ENCODE data around the gene PRPF6.
A peak's percentile ranks its signal among the peaks of the same experiment; 100 is the strongest.

PRPF6 gene

DNA sequence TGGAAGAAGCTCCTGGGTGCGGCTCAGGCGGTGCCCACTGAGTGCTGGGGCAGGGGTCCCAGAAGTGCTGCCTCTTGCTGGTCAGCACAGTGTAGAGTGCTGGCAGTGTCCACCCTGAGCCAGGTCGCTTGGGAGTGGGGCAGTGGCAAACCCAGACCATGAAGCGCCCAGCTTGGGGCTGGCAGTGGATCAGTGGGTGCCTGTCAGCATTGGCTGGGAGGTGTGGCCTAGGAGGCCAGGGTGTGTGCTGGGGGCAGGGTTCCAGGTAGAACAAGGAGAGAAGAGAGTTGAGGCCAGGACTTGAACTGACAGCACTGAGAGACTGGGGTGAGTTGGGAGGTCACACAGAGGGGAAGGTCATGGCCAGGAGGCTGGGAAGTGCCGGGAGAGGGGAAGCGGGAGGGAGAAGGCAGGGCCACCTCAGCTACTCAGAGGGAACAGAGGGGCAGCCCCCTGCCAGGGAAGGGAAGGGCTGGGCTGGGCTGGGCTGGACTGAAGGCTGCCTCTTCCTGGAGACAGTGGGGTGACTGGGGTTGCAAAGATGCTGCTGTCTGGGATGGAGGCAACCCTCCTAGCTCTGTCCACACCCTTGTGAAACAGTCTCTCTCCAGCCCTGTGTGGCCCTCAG, 86.2 kb downstream of the PRPF6 start:
- TF ChIP-seq CTCF (IDR thresholded peaks at IDR 0.05; ENCODE audit: low read depth, low read length, missing control alignments) = no peak
- no peak overlapping the region for H3K4me3 ChIP-seq (ENCODE audit: low read depth, low read length)
- in situ Hi-C loops (cut with HindIII; ENCODE audit: low sequenced_read_pairs) = no loop called here
- no peak for DNase-seq (ENCODE audit: low read depth)

DNA sequence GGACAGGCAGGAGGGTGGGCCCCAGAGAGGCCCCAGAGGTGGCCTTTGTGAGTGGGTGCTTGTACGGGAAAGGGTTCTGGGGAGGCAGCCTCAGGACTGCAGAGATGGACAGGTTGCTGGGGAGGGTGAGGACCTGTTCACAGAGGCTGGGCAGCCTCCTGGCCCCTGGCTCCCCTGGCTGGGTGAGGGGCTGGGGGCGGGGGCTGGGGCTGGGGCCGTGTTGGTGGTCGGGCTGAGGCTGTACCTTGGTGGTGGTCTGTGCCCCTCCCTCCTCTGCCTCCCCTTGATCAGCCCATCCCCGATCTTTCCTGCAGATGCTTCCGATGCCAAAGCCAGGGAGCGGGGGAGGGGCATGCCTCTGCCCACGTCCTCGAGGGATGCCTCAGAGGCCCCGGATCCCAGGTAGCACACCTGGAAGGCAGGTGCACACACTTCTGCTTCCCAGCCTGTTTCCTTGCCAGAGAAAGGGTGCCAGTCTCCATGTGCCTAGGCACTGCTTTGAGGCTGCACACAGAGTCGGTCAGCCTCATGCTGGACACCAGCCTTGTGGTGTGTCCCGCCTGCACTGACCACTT, 86.9 kb downstream of the PRPF6 start:
- in situ Hi-C loops (cut with HindIII; ENCODE audit: low sequenced_read_pairs) = no loop called here
- DNase-seq (ENCODE audit: low read depth) = no peak
- no peak for TF ChIP-seq CTCF (IDR thresholded peaks at IDR 0.05; ENCODE audit: low read depth, low read length, missing control alignments)
- no peak overlapping the region for H3K4me3 ChIP-seq (ENCODE audit: low read depth, low read length)

GRCh38 chr20:64068386-64069208, 87.7 kb downstream of the PRPF6 start:
- no peak overlapping the region for H3K4me3 ChIP-seq (ENCODE audit: low read depth, low read length)
- in situ Hi-C loops (cut with HindIII; ENCODE audit: low sequenced_read_pairs) = no loop called here

GRCh38 chr20:64069209-64069613, 88.3 kb downstream of the PRPF6 start:
- DNase-seq (ENCODE audit: low read depth) = no peak
- in situ Hi-C loops (cut with HindIII; ENCODE audit: low sequenced_read_pairs) = no loop called here
- no peak overlapping the region for H3K4me3 ChIP-seq (ENCODE audit: low read depth, low read length)
- no peak for TF ChIP-seq CTCF (IDR thresholded peaks at IDR 0.05; ENCODE audit: low read depth, low read length, missing control alignments)

More at GRCh38 chr20:64068386-64069208, 87.7 kb downstream of the PRPF6 start:
- no peak for DNase-seq (ENCODE audit: low read depth)
- TF ChIP-seq CTCF (IDR thresholded peaks at IDR 0.05; ENCODE audit: low read depth, low read length, missing control alignments) = no peak

DNA sequence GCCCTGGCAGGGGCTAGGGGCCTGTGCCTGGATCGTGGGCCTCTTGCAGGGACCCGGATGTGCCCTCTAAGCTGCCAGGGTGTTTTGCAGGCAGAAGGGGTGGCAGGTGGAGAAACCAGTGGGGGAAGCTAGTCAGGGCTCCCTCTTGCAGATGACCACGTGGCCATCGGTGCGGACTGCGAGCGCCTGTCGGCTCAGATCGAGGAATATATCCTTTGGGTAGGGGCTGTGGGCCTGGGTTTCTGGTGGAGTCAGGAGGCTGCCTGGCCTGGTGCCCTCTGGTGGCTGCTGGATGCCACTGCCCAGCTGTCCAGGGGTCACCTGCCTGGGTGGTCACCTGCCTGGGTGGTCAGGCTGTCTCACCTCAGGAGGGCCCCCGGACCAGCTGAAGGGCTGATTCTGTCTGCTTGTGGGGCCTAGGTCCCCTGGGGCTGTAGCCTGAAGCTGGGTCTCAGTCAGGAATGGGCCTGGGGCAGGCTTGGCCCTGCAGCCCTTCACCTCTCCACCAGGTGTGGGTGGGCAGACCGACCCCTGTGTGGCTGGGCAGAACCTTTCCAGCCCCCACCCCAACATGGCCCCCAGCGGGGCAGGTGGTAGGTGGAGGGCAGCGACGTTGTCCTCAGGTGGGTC, 88.8 kb downstream of the PRPF6 start:
- in situ Hi-C loops (cut with HindIII; ENCODE audit: low sequenced_read_pairs) = no loop called here
- TF ChIP-seq CTCF (IDR thresholded peaks at IDR 0.05; ENCODE audit: low read depth, low read length, missing control alignments) = peak; percentile 78
- DNase-seq (ENCODE audit: low read depth) = no peak
- H3K4me3 ChIP-seq (ENCODE audit: low read depth, low read length) = no peak overlapping the region

DNA sequence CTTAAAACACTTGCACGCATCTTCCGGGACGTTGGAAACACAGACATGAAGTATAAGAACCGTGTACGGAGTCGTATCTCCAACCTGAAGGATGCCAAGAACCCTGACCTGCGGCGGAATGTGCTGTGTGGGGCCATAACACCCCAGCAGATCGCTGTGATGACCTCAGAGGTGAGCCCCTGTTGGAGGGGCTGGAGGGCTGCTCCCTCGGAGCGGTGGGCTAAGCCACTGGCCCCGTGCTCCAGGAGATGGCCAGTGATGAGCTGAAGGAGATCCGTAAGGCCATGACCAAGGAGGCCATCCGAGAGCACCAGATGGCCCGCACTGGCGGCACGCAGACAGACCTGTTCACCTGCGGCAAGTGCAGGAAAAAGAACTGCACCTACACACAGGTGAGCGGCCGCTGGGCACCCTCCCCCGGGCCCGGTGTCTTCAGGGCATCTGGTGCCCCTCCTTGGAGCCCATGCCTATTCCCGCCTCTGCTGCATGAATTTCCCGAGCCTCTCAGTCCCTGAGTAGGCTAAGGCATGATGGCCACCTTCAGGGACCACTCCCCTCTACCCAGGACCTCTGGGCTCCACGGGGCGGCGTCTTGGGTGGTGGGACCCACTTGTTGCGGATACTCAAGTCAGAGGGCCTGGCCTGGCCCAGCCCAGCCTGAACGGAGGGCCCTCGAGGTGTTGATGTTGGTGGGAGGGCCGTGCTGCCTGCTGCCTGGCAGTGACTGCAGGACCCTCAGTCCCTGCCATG, 89.5 kb downstream of the PRPF6 start:
- in situ Hi-C loops (cut with HindIII; ENCODE audit: low sequenced_read_pairs) = no loop called here
- no peak overlapping the region for H3K4me3 ChIP-seq (ENCODE audit: low read depth, low read length)
- TF ChIP-seq CTCF (IDR thresholded peaks at IDR 0.05; ENCODE audit: low read depth, low read length, missing control alignments) = no peak
- no peak for DNase-seq (ENCODE audit: low read depth)
